HepG2 (cell line): ENCODE measurements around the gene CAPZB. TPM values are rescaled to one million over a fixed set of nuclear protein-coding genes. Genes with fewer than 3 reads are reported as not detected.

Experiments
- ERF ChIP-seq: IDR thresholded peaks from 2 replicates; pipeline ENCODE4 v1.6.1; 2018; ENCODE audit warnings: missing biosample characterization, missing genetic modification reagents
- FIP1L1 ChIP-seq: fragments of 200-400 bp; formaldehyde crosslinking; IDR thresholded peaks from 2 replicates; pipeline ENCODE4 v1.6.1; 2018; ENCODE audit warnings: low read depth, mild to moderate bottlenecking, low read length, moderate library complexity, borderline replicate concordance; ENCODE audit not compliant: insufficient read depth
- HMGA1 ChIP-seq: sonication (generic); formaldehyde crosslinking; conservative IDR thresholded peaks from 2 replicates; pipeline ENCODE4 v1.4.0; 2020; ENCODE audit warnings: missing genetic modification reagents
- KDM4B ChIP-seq: sonication (generic); formaldehyde crosslinking; IDR thresholded peaks from 2 replicates; pipeline ENCODE4 v1.4.0; 2020; ENCODE audit warnings: missing genetic modification reagents
- MAZ ChIP-seq, 2 experiments: sonication (generic) in 1 of 2; formaldehyde crosslinking in 1 of 2; IDR thresholded peaks; 2 replicates each; pipeline versions ENCODE4 v1.5.0 to v1.6.1; 2012 to 2020; ENCODE audit warnings: low read depth in 2 of 2, mild to moderate bottlenecking in 2 of 2, borderline replicate concordance in 1 of 2, improper control_type of control experiment in 1 of 2, low read length in 1 of 2, missing genetic modification reagents in 1 of 2, moderate library complexity in 1 of 2
- MIXL1 ChIP-seq: IDR thresholded peaks from 2 replicates; pipeline ENCODE4 v1.6.1; 2016
- MLX ChIP-seq: IDR thresholded peaks from 2 replicates; pipeline ENCODE4 v1.6.1; 2016
- NPAS2 ChIP-seq: sonication (generic); formaldehyde crosslinking; IDR thresholded peaks from 2 replicates; pipeline ENCODE4 v1.8.0; 2022; ENCODE audit warnings: mild to moderate bottlenecking, missing genetic modification reagents, borderline replicate concordance
- NR1H2 ChIP-seq: sonication (generic); formaldehyde crosslinking; IDR thresholded peaks from 2 replicates; pipeline ENCODE4 v1.8.1; 2022; ENCODE audit warnings: low read depth, missing genetic modification reagents, borderline replicate concordance
- PAWR ChIP-seq: sonication (generic); formaldehyde crosslinking; IDR thresholded peaks from 2 replicates; pipeline ENCODE4 v1.4.0; 2020; ENCODE audit warnings: missing genetic modification reagents, mild to moderate bottlenecking, borderline replicate concordance
- SRSF4 ChIP-seq: fragments of 200-400 bp; formaldehyde crosslinking; IDR thresholded peaks from one replicate; pipeline ENCODE4 v1.6.1; 2018; ENCODE audit warnings: mild to moderate bottlenecking, low read depth, low read length, moderate library complexity; ENCODE audit not compliant: poor library complexity, severe bottlenecking
- STAT6 ChIP-seq: sonication (generic); formaldehyde crosslinking; IDR thresholded peaks from 2 replicates; pipeline ENCODE4 v1.4.0; 2020; ENCODE audit warnings: missing genetic modification reagents, mild to moderate bottlenecking, borderline replicate concordance
- TCF7L2 ChIP-seq: IDR thresholded peaks from 2 replicates; pipeline ENCODE4 v1.6.1; 2011; ENCODE audit warnings: mild to moderate bottlenecking, low read depth, low read length, moderate library complexity
- ZNF564 ChIP-seq: sonication (generic); formaldehyde crosslinking; IDR thresholded peaks from 2 replicates; pipeline ENCODE4 v1.8.1; 2023; ENCODE audit warnings: mild to moderate bottlenecking, missing genetic modification reagents
- ZNF790 ChIP-seq: sonication (generic); formaldehyde crosslinking; IDR thresholded peaks from 2 replicates; pipeline ENCODE4 v1.8.0; 2022; ENCODE audit warnings: missing genetic modification reagents, mild to moderate bottlenecking, borderline replicate concordance
- polyA plus RNA-seq, 8 experiments: library from polyadenylated mRNA; depleted of rRNA in 3 of 8; stranded (reverse) in 7 of 8; unstranded in 1 of 8; fragments of >200 nt; fragmentation: Illumina TruSeq in 4 of 8; extraction: Trizol in 4 of 8; gene quantifications; 2 replicates each; pipeline versions ENCODE4 v1.2.1 to v1.2.3, GENCODE V29; 2011 to 2016; ENCODE audit warnings: low read depth in 4 of 8, missing spikeins in 1 of 8, mixed read lengths in 1 of 8; ENCODE audit not compliant: insufficient read depth in 1 of 8
- total RNA-seq, 5 experiments: library from RNA; depleted of rRNA; stranded (reverse); fragments of >200 nt; fragmentation: Illumina TruSeq; extraction: Trizol; gene quantifications; 2 replicates each; pipeline ENCODE4 v1.2.3, GENCODE V29; 2016; ENCODE audit warnings: low read depth in 1 of 5
- TF ChIP-seq, protein P1 (sequence below), 2 experiments: fragments of 450-650 bp in 1 of 2; sonication (generic) in 1 of 2; formaldehyde crosslinking in 1 of 2; IDR thresholded peaks; 2 replicates each; pipeline versions ENCODE4 v1.6.1 to v1.8.0; 2016 to 2022; ENCODE audit warnings: antibody characterized with exemption in 1 of 2, mild to moderate bottlenecking in 1 of 2, missing genetic modification reagents in 1 of 2

The CAPZB gene
- total and polyA plus RNA-seq, 2 of the 13 experiments (the other 11 are each of a cell fraction or from before 2014, with no cell fraction given): 58.9 to 76.9 TPM

DNA sequence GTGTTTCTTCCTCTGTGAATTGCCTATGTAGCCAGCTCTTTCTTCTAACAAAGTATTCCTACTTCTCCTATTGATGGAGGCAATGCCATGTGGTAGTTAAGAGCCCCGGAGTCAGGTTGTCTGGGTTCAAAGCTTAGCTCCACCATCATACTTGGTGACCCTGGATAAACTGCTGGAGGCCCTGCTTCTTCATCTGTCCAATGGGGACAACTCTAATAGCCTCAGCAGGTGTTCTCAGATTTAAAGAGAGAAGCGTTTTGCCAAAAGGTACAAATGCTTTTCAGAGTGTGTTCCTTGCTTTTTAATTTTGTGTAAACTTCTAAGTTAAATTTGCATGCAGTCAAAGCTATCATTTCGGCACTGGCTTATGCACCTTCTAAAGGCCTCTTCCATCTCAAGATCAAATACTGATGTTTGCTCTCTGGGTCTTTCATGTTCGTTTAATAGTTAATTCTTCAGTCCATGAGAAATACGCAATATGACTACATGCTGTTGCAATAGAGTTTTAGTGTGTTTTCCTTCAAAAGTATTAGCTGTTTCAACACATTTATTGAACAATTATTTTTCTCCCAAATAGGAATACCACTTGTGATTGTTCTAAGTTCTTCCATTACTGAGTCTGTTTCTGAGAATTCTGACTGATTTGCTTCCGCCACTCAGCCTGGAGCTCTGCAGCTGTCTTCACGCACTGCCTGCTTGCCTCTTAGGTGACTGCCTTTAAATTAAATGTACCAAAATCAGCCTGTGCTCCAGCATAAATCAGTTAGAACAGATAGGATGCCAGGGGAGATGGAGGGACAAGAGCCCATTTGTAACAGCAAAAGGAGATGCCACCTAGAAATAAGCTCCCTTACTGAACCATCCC lies 75.6 kb downstream of the CAPZB start (continued):
- TF ChIP-seq KDM4B (CRISPR knock-in tag) (no peak), PAWR (CRISPR knock-in tag) (no peak), HMGA1 (CRISPR knock-in tag) (no peak), TCF7L2 (peak; percentile 86), NPAS2 (no peak), ERF (CRISPR knock-in tag) (no peak), STAT6 (CRISPR knock-in tag) (no peak), MAZ (IDR thresholded peaks at IDR 0.05; ENCODE audit: borderline replicate concordance, low read depth, low read length) (no peak), MAZ (CRISPR knock-in tag; IDR thresholded peaks at IDR 0.05; ENCODE audit: low read depth) (no peak), MIXL1 (CRISPR knock-in tag) (no peak), NR1H2 (no peak), ZNF790 (CRISPR knock-in tag) (no peak), FIP1L1 (no peak), SRSF4 (no peak), MLX (no peak), ZNF564 (CRISPR knock-in tag) (no peak)
- TF ChIP-seq, protein P1, sequence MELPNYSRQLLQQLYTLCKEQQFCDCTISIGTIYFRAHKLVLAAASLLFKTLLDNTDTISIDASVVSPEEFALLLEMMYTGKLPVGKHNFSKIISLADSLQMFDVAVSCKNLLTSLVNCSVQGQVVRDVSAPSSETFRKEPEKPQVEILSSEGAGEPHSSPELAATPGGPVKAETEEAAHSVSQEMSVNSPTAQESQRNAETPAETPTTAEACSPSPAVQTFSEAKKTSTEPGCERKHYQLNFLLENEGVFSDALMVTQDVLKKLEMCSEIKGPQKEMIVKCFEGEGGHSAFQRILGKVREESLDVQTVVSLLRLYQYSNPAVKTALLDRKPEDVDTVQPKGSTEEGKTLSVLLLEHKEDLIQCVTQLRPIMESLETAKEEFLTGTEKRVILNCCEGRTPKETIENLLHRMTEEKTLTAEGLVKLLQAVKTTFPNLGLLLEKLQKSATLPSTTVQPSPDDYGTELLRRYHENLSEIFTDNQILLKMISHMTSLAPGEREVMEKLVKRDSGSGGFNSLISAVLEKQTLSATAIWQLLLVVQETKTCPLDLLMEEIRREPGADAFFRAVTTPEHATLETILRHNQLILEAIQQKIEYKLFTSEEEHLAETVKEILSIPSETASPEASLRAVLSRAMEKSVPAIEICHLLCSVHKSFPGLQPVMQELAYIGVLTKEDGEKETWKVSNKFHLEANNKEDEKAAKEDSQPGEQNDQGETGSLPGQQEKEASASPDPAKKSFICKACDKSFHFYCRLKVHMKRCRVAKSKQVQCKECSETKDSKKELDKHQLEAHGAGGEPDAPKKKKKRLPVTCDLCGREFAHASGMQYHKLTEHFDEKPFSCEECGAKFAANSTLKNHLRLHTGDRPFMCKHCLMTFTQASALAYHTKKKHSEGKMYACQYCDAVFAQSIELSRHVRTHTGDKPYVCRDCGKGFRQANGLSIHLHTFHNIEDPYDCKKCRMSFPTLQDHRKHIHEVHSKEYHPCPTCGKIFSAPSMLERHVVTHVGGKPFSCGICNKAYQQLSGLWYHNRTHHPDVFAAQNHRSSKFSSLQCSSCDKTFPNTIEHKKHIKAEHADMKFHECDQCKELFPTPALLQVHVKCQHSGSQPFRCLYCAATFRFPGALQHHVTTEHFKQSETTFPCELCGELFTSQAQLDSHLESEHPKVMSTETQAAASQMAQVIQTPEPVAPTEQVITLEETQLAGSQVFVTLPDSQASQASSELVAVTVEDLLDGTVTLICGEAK (IDR thresholded peaks at IDR 0.05): no peak
- TF ChIP-seq, protein P1 (CRISPR knock-in tag; IDR thresholded peaks at IDR 0.05): no peak
